Activated gamma-delta T cell (primary cell): ENCODE data around the gene CBX8.
A peak's percentile ranks its signal among the peaks of the same experiment; 100 is the strongest.

Experiments used
- DNase-seq: peaks from one replicate; lab custom pipeline; 2025; lab: John Stamatoyannopoulos, UW

The CBX8 gene

GRCh38 chr17:79819534-79820276, 22.8 kb upstream of the CBX8 start:
- no peak for DNase-seq

- DNase-seq, result no peak
Measured at GRCh38 chr17:79819085-79819484, 22.2 kb upstream of the CBX8 start.

GRCh38 chr17:79818026-79818758, 21.3 kb upstream of the CBX8 start:
- no peak for DNase-seq

GRCh38 chr17:79815836-79816461, 19.1 kb upstream of the CBX8 start:
- no peak for DNase-seq

- DNase-seq, result no peak
Measured at GRCh38 chr17:79814974-79815835, 18.3 kb upstream of the CBX8 start.

GRCh38 chr17:79814127-79814973, 17.5 kb upstream of the CBX8 start:
- DNase-seq, result no peak

- DNase-seq, result no peak
Measured at GRCh38 chr17:79813297-79814126, 16.6 kb upstream of the CBX8 start.

- no peak for DNase-seq
Measured at GRCh38 chr17:79812353-79813258, 15.7 kb upstream of the CBX8 start.

- no peak for DNase-seq
Measured at GRCh38 chr17:79811868-79812352, 15.0 kb upstream of the CBX8 start.

- no peak for DNase-seq
Measured at GRCh38 chr17:79811011-79811867, 14.4 kb upstream of the CBX8 start.

GRCh38 chr17:79810130-79811010, 13.5 kb upstream of the CBX8 start:
- DNase-seq, result peak; percentile 75

GRCh38 chr17:79809530-79810129, 12.8 kb upstream of the CBX8 start:
- no peak for DNase-seq

GRCh38 chr17:79808763-79809529, 12.1 kb upstream of the CBX8 start:
- DNase-seq, result no peak

GRCh38 chr17:79806863-79807720, 10.2 kb upstream of the CBX8 start:
- DNase-seq, result no peak

GRCh38 chr17:79806446-79806760, 9.5 kb upstream of the CBX8 start:
- DNase-seq, result no peak
